MM.1S (cell line): ENCODE data around the gene TRIM69.
"Not testable (repeated sequence)": the region's sequence is repeated elsewhere in the genome, so short reads cannot be mapped to it uniquely, and the experiment has no call there.

Experiments used
- DNase-seq: peaks from one replicate; pipeline ENCODE4 v3.0.0-alpha.2; 2015
- H2AFZ ChIP-seq: fragments of 300-600 bp; sonication (generic); 2 replicates; pipeline ENCODE4 v1.6.0; 2016; ENCODE audit warnings: antibody characterized with exemption, low read length
- H3F3A ChIP-seq: fragments of 300-600 bp; sonication (generic); 2 replicates; pipeline ENCODE4 v1.6.1; 2016; ENCODE audit warnings: mild to moderate bottlenecking, antibody characterized with exemption, low read length, moderate library complexity, mixed read lengths; ENCODE audit not compliant: insufficient read depth
- H3K27ac ChIP-seq: fragments of 300-600 bp; sonication (generic); 2 replicates; pipeline ENCODE4 v1.5.1; 2016; ENCODE audit warnings: mild to moderate bottlenecking, low read length
- H3K27me3 ChIP-seq: fragments of 300-600 bp; sonication (generic); replicated peaks from 2 replicates; pipeline ENCODE4 v1.6.0; 2016; ENCODE audit warnings: low read length; ENCODE audit not compliant: insufficient read depth
- H3K36me3 ChIP-seq: fragments of 300-600 bp; sonication (generic); replicated peaks from 2 replicates; pipeline ENCODE4 v1.6.1; 2016; ENCODE audit warnings: mild to moderate bottlenecking, low read length, mixed read lengths; ENCODE audit not compliant: insufficient read depth
- H3K4me1 ChIP-seq: fragments of 300-600 bp; sonication (generic); 2 replicates; pipeline ENCODE4 v1.6.1; 2016; ENCODE audit warnings: low read length, mixed read lengths
- H3K4me2 ChIP-seq: fragments of 300-600 bp; sonication (generic); 2 replicates; pipeline ENCODE4 v1.6.0; 2016; ENCODE audit warnings: low read depth, low read length
- H3K4me3 ChIP-seq: fragments of 300-600 bp; sonication (generic); 2 replicates; pipeline ENCODE4 v1.5.1; 2016; ENCODE audit warnings: low read length, mixed read lengths
- H3K79me2 ChIP-seq: fragments of 300-600 bp; sonication (generic); 2 replicates; pipeline ENCODE4 v1.6.1; 2016; ENCODE audit warnings: mixed run types, low read length, mixed read lengths
- H3K9ac ChIP-seq: fragments of 300-600 bp; sonication (generic); 2 replicates; pipeline ENCODE4 v1.6.1; 2016; ENCODE audit warnings: low read length, mixed read lengths
- H3K9me2 ChIP-seq: fragments of 300-600 bp; sonication (generic); replicated peaks from 2 replicates; pipeline ENCODE4 v1.6.1; 2016; ENCODE audit warnings: mild to moderate bottlenecking, low read length, mixed read lengths; ENCODE audit not compliant: insufficient read depth
- H3K9me3 ChIP-seq: fragments of 300-600 bp; sonication (generic); replicated peaks from 2 replicates; pipeline ENCODE4 v1.6.1; 2016; ENCODE audit warnings: mild to moderate bottlenecking, low read length, mixed read lengths; ENCODE audit not compliant: insufficient read depth
- H4K20me1 ChIP-seq: fragments of 300-600 bp; sonication (generic); 2 replicates; pipeline ENCODE4 v1.6.1; 2016; ENCODE audit warnings: mild to moderate bottlenecking, low read length, moderate library complexity, mixed read lengths; ENCODE audit not compliant: insufficient read depth
- CTCF ChIP-seq: fragments of 300-600 bp; sonication (generic); IDR thresholded peaks from 2 replicates; pipeline ENCODE4 v1.5.1; 2016; ENCODE audit warnings: antibody characterized with exemption, low read length, mixed read lengths
- EZH2 ChIP-seq: fragments of 300-600 bp; sonication (generic); optimal IDR thresholded peaks from 2 replicates; pipeline ENCODE3; 2017; ENCODE audit warnings: low read depth, mild to moderate bottlenecking, antibody characterized with exemption, low read length, mixed read lengths
- EZH2phosphoT487 ChIP-seq: fragments of 300-600 bp; sonication (generic); IDR thresholded peaks from 2 replicates; pipeline ENCODE4 v1.6.1; 2018; ENCODE audit warnings: antibody characterized with exemption, low read length

The TRIM69 gene

GRCh38 chr15:44698641-44699040, 37.7 kb upstream of the TRIM69 start:
- Histone ChIP-seq H3K4me1 (no peaks in the 10 kb centered on the region), H3K27ac (no peak overlapping the region), H3K4me3 (no peak overlapping the region), H3K9me2 (no peaks in the 10 kb centered on the region), H3K27me3 (no peaks in the 10 kb centered on the region), H3K9me3 (no peaks in the 10 kb centered on the region), H4K20me1 (no peaks in the 10 kb centered on the region), H3K36me3 (no peaks in the 10 kb centered on the region), H3K9ac (no peak overlapping the region), H3F3A (no peaks in the 10 kb centered on the region), H3K4me2 (no peak overlapping the region), H3K79me2 (no peaks in the 10 kb centered on the region), H2AFZ (no peak overlapping the region)
- TF ChIP-seq EZH2phosphoT487 (no peak), EZH2 (no peak), CTCF (no peak)
- no peak for DNase-seq

- not testable (repeated sequence) for H3K36me3 ChIP-seq, H3K27me3 ChIP-seq, H3K27ac ChIP-seq, H3K79me2 ChIP-seq, H3K4me2 ChIP-seq, H3K9me2 ChIP-seq, H3K4me3 ChIP-seq, H3K9ac ChIP-seq, H4K20me1 ChIP-seq, DNase-seq, H3K9me3 ChIP-seq, H2AFZ ChIP-seq, H3F3A ChIP-seq, H3K4me1 ChIP-seq
Measured at GRCh38 chr15:44700676-44701075, 35.7 kb upstream of the TRIM69 start.

- Histone ChIP-seq H3K4me3 (no peak overlapping the region), H4K20me1 (no peaks in the 10 kb centered on the region), H3K9me2 (no peaks in the 10 kb centered on the region), H3K4me2 (no peak overlapping the region), H3K9ac (no peak overlapping the region), H3F3A (peaks cover 11% of the 10 kb centered on the region), H3K79me2 (peaks cover 3% of the 10 kb centered on the region; the same call in 1 of the 2 replicates), H3K27ac (no peak overlapping the region), H3K4me1 (peaks cover 9% of the 10 kb centered on the region), H2AFZ (no peak overlapping the region), H3K27me3 (no peaks in the 10 kb centered on the region), H3K9me3 (no peaks in the 10 kb centered on the region), H3K36me3 (no peaks in the 10 kb centered on the region)
- DNase-seq: no peak
- TF ChIP-seq CTCF (no peak), EZH2 (no peak), EZH2phosphoT487 (no peak)
Measured at GRCh38 chr15:44705986-44706385, 30.3 kb upstream of the TRIM69 start.

GRCh38 chr15:44706401-44706800, 29.9 kb upstream of the TRIM69 start:
- Histone ChIP-seq H3K27ac (no peak overlapping the region), H4K20me1 (no peaks in the 10 kb centered on the region), H3K4me2 (no peak overlapping the region), H3K9me3 (no peaks in the 10 kb centered on the region), H3K79me2 (peaks cover 3% of the 10 kb centered on the region), H3K9me2 (no peaks in the 10 kb centered on the region), H3K36me3 (no peaks in the 10 kb centered on the region), H3K4me3 (no peak overlapping the region), H2AFZ (no peak overlapping the region), H3K4me1 (peaks cover 9% of the 10 kb centered on the region), H3K27me3 (no peaks in the 10 kb centered on the region), H3K9ac (no peak overlapping the region), H3F3A (peaks cover 13% of the 10 kb centered on the region)
- peak; percentile 2 for DNase-seq
- TF ChIP-seq EZH2: no peak
- TF ChIP-seq CTCF: no peak
- no peak for TF ChIP-seq EZH2phosphoT487
